Endometrial microvascular endothelial cells (primary cell): Measurements from ENCODE around the gene DDC. TPM values are rescaled to one million over a fixed set of nuclear protein-coding genes. Genes with fewer than 3 reads are reported as not detected.
"Not testable (repeated sequence)": the region's sequence is repeated elsewhere in the genome, so short reads cannot be mapped to it uniquely, and the experiment has no call there.

Experiments used
- in situ Hi-C: cut with HindIII; loops from 2 replicates; pipeline ENCODE4 v1.10.0; 2017; ENCODE audit warnings: low sequenced_read_pairs, low pct_unique_long_range_greater_than_20kb; ENCODE audit errors: inconsistent ontology term
- total RNA-seq: library from RNA; depleted of rRNA; stranded (reverse); fragments of >200 nt; gene quantifications from one replicate; pipeline ENCODE4 v1.2.3, GENCODE V29; 2015; ENCODE audit errors: inconsistent ontology term

The DDC gene
- total RNA-seq, 1 donor from 2014 or later = not detected

GRCh38 chr7:50558294-50559053 is 6.7 kb downstream of the DDC start:
- in situ Hi-C loops = no loop called here

- in situ Hi-C loops = no loop called here
Observed at GRCh38 chr7:50557099-50557498, 8.1 kb downstream of the DDC start.

GRCh38 chr7:50556247-50556991 is 8.8 kb downstream of the DDC start:
- in situ Hi-C loops = no loop called here

GRCh38 chr7:50555594-50556140 is 9.5 kb downstream of the DDC start:
- in situ Hi-C loops = no loop called here

GRCh38 chr7:50554431-50555322 is 10.5 kb downstream of the DDC start:
- in situ Hi-C loops = no loop called here

- in situ Hi-C loops = no loop called here
Observed at GRCh38 chr7:50553973-50554372, 11.2 kb downstream of the DDC start.

- in situ Hi-C loops = no loop called here
Observed at GRCh38 chr7:50552921-50553320, 12.3 kb downstream of the DDC start.

GRCh38 chr7:50552139-50552538 is 13.1 kb downstream of the DDC start:
- in situ Hi-C loops = no loop called here

- in situ Hi-C loops = not testable (repeated sequence)
Observed at GRCh38 chr7:50545613-50546012, 19.6 kb downstream of the DDC start.

GRCh38 chr7:50544992-50545391 is 20.2 kb downstream of the DDC start:
- in situ Hi-C loops = no loop called here

- in situ Hi-C loops = no loop called here
Observed at GRCh38 chr7:50543776-50544442, 21.3 kb downstream of the DDC start.

- in situ Hi-C loops = no loop called here
Observed at GRCh38 chr7:50542132-50542531, 23.1 kb downstream of the DDC start.

GRCh38 chr7:50540785-50541579 is 24.2 kb downstream of the DDC start:
- in situ Hi-C loops = no loop called here

- in situ Hi-C loops = no loop called here
Observed at GRCh38 chr7:50539725-50540124, 25.5 kb downstream of the DDC start.

- in situ Hi-C loops = no loop called here
Observed at GRCh38 chr7:50538478-50538877, 26.7 kb downstream of the DDC start.

- in situ Hi-C loops = no loop called here
Observed at GRCh38 chr7:50537417-50537816, 27.8 kb downstream of the DDC start.

GRCh38 chr7:50535291-50535711 is 29.9 kb downstream of the DDC start:
- in situ Hi-C loops = not testable (repeated sequence)
